ENCODE results near the gene UNC5C. TPM values are rescaled to one million over a fixed set of nuclear protein-coding genes. Genes with fewer than 3 reads are reported as not detected.

UNC5C gene
- total RNA-seq, 1 experiment from 2014 or later, result not detected

- Histone ChIP-seq H3K9me3 (no peaks in the 10 kb centered on the region), H3K4me3 (ENCODE audit: low read depth, low read length) (no peak overlapping the region), H3K4me1 (no peaks in the 10 kb centered on the region), H3K36me3 (ENCODE audit: control insufficient read depth, insufficient read depth, low read length) (no peaks in the 10 kb centered on the region), H3K27me3 (replicated peaks; ENCODE audit: control insufficient read depth, insufficient read depth, low read length) (no peaks in the 10 kb centered on the region)
- H3K4me1 Mint-ChIP-seq (ENCODE audit: low read depth, unreplicated experiment), result no peaks in the 10 kb centered on the region
- ChIA-PET POLR2A (no interaction called here), CTCF (no interaction called here)
- no peaks in the 10 kb centered on the region for H3K36me3 Mint-ChIP-seq (ENCODE audit: insufficient read depth, unreplicated experiment)
- TF ChIP-seq CTCF (IDR thresholded peaks at IDR 0.05; ENCODE audit: insufficient read depth in 1 of 2, low read depth in 1 of 2, low read length in 1 of 2, severe bottlenecking in 1 of 2, unreplicated experiment in 1 of 2), result no peak
- no peak overlapping the region for H3K27ac Mint-ChIP-seq (ENCODE audit: unreplicated experiment)
- no peak overlapping the region for H3K4me3 Mint-ChIP-seq (ENCODE audit: unreplicated experiment)
- intact Hi-C loops (cut with micrococcal nuclease; ENCODE audit: unreplicated experiment), result no loop called here
- DNase-seq, result no peak
- no TSS peak for BruUV-seq (replicated peaks)
- no peaks in the 10 kb centered on the region for H3K27me3 Mint-ChIP-seq (ENCODE audit: insufficient read depth, unreplicated experiment)
- H3K9me3 Mint-ChIP-seq (ENCODE audit: unreplicated experiment), result no peaks in the 10 kb centered on the region
Observed at GRCh38 chr4:95500361-95500760, 48.4 kb downstream of the UNC5C start.

GRCh38 chr4:95499291-95499696 lies 49.5 kb downstream of the UNC5C start:
- no peaks in the 10 kb centered on the region for H3K36me3 Mint-ChIP-seq (ENCODE audit: insufficient read depth, unreplicated experiment)
- no peaks in the 10 kb centered on the region for H3K4me1 Mint-ChIP-seq (ENCODE audit: low read depth, unreplicated experiment)
- H3K4me3 ChIP-seq (ENCODE audit: low read depth, low read length), result no peak overlapping the region
- DNase-seq, result no peak
- H3K9me3 ChIP-seq, result no peaks in the 10 kb centered on the region
- intact Hi-C loops (cut with micrococcal nuclease; ENCODE audit: unreplicated experiment), result no loop called here
- H3K9me3 Mint-ChIP-seq (ENCODE audit: unreplicated experiment), result no peaks in the 10 kb centered on the region
- BruUV-seq (replicated peaks), result no TSS peak
- TF ChIP-seq CTCF (IDR thresholded peaks at IDR 0.05; ENCODE audit: insufficient read depth in 1 of 2, low read depth in 1 of 2, low read length in 1 of 2, severe bottlenecking in 1 of 2, unreplicated experiment in 1 of 2), result no peak
- ChIA-PET CTCF (no interaction called here), POLR2A (no interaction called here)
- no peaks in the 10 kb centered on the region for H3K4me1 ChIP-seq
- no peaks in the 10 kb centered on the region for H3K36me3 ChIP-seq (ENCODE audit: control insufficient read depth, insufficient read depth, low read length)
- no peak overlapping the region for H3K4me3 Mint-ChIP-seq (ENCODE audit: unreplicated experiment)
- no peaks in the 10 kb centered on the region for H3K27me3 ChIP-seq (replicated peaks; ENCODE audit: control insufficient read depth, insufficient read depth, low read length)
- H3K27me3 Mint-ChIP-seq (ENCODE audit: insufficient read depth, unreplicated experiment), result no peaks in the 10 kb centered on the region
- H3K27ac Mint-ChIP-seq (ENCODE audit: unreplicated experiment), result no peak overlapping the region

GRCh38 chr4:95494186-95494585 lies 54.6 kb downstream of the UNC5C start:
- Mint-ChIP-seq H3K4me1 (ENCODE audit: low read depth, unreplicated experiment) (no peaks in the 10 kb centered on the region), H3K27me3 (ENCODE audit: insufficient read depth, unreplicated experiment) (no peaks in the 10 kb centered on the region), H3K4me3 (ENCODE audit: unreplicated experiment) (no peak overlapping the region), H3K27ac (ENCODE audit: unreplicated experiment) (no peak overlapping the region), H3K9me3 (ENCODE audit: unreplicated experiment) (no peaks in the 10 kb centered on the region), H3K36me3 (ENCODE audit: insufficient read depth, unreplicated experiment) (no peaks in the 10 kb centered on the region)
- intact Hi-C loops (cut with micrococcal nuclease; ENCODE audit: unreplicated experiment), result no loop called here
- no peaks in the 10 kb centered on the region for H3K9me3 ChIP-seq
- CTCF ChIA-PET, result no interaction called here
- no peaks in the 10 kb centered on the region for H3K36me3 ChIP-seq (ENCODE audit: control insufficient read depth, insufficient read depth, low read length)
- DNase-seq, result no peak
- POLR2A ChIA-PET, result no interaction called here
- no peak for TF ChIP-seq CTCF (IDR thresholded peaks at IDR 0.05; ENCODE audit: insufficient read depth in 1 of 2, low read depth in 1 of 2, low read length in 1 of 2, severe bottlenecking in 1 of 2, unreplicated experiment in 1 of 2)
- no peaks in the 10 kb centered on the region for H3K4me1 ChIP-seq
- H3K27me3 ChIP-seq (replicated peaks; ENCODE audit: control insufficient read depth, insufficient read depth, low read length), result no peaks in the 10 kb centered on the region
- no peak overlapping the region for H3K4me3 ChIP-seq (ENCODE audit: low read depth, low read length)
- BruUV-seq (replicated peaks), result no TSS peak
